K562 (cell line): ENCODE results near the gene MPDZ. TPM values are rescaled to one million over a fixed set of nuclear protein-coding genes. Genes with fewer than 3 reads are reported as not detected.

Experiments
- CBX8 ChIP-seq: fragments of 200-600 bp; sonication (generic); IDR thresholded peaks from 2 replicates; pipeline ENCODE4 v1.6.1; 2012; ENCODE audit warnings: borderline replicate concordance, mixed run types, low read depth, mild to moderate bottlenecking, moderate library complexity, mixed read lengths, low read length, control low read depth, inconsistent platforms; ENCODE audit not compliant: poor library complexity, severe bottlenecking; ENCODE audit errors: extremely low read depth
- DLX4 ChIP-seq: fragments of 250-450 bp; sonication (Bioruptor Pico); IDR thresholded peaks from 2 replicates; pipeline ENCODE4 v1.6.1; 2021; ENCODE audit warnings: mild to moderate bottlenecking
- ESRRB ChIP-seq: fragments of 250-450 bp; sonication (Bioruptor Pico); IDR thresholded peaks from 2 replicates; pipeline ENCODE4 v1.5.0; 2020; ENCODE audit warnings: mild to moderate bottlenecking, moderate library complexity, borderline replicate concordance
- EZH2 ChIP-seq: IDR thresholded peaks from 2 replicates; pipeline ENCODE4 v1.6.1; 2012; ENCODE audit warnings: low read depth, mild to moderate bottlenecking, inconsistent platforms, low read length, borderline replicate concordance
- ILK ChIP-seq: fragments of 450-650 bp; IDR thresholded peaks from 2 replicates; pipeline ENCODE4 v1.6.1; 2016; ENCODE audit warnings: missing genetic modification characterization, low read depth, mild to moderate bottlenecking, missing compliant biosample characterization, moderate library complexity, borderline replicate concordance
- IRF1 ChIP-seq: sonication (generic); formaldehyde crosslinking; IDR thresholded peaks from 2 replicates; pipeline ENCODE4 v1.8.0; 2022; ENCODE audit warnings: missing genetic modification reagents, mild to moderate bottlenecking, borderline replicate concordance
- NR2F6 ChIP-seq: fragments of 450-650 bp; formaldehyde crosslinking; IDR thresholded peaks from 2 replicates; pipeline ENCODE4 v1.4.0; 2020; ENCODE audit warnings: mild to moderate bottlenecking
- RB1 ChIP-seq: fragments of 450-650 bp; IDR thresholded peaks from 2 replicates; pipeline ENCODE4 v1.6.1; 2017; ENCODE audit warnings: low read depth, mild to moderate bottlenecking
- SAP30 ChIP-seq: fragments of 200-600 bp; sonication (generic); IDR thresholded peaks from 2 replicates; pipeline ENCODE4 v1.6.1; 2012; ENCODE audit warnings: borderline replicate concordance, low read depth, mild to moderate bottlenecking, moderate library complexity, low read length, control low read depth, inconsistent platforms; ENCODE audit not compliant: insufficient read depth, poor library complexity, severe bottlenecking
- SMARCA4 ChIP-seq: fragments of 450-650 bp; IDR thresholded peaks from 2 replicates; pipeline ENCODE4 v1.6.1; 2016
- TAF15 ChIP-seq: fragments of 200-400 bp; formaldehyde crosslinking; IDR thresholded peaks from 2 replicates; pipeline ENCODE4 v1.6.1; 2017; ENCODE audit warnings: mild to moderate bottlenecking, low read depth, low read length, moderate library complexity
- TAL1 ChIP-seq: fragments of 450-650 bp; IDR thresholded peaks from 2 replicates; pipeline ENCODE4 v1.6.1; 2016; ENCODE audit warnings: mild to moderate bottlenecking
- TEAD2 ChIP-seq: fragments of 450-650 bp; IDR thresholded peaks from 2 replicates; pipeline ENCODE4 v1.6.1; 2016; ENCODE audit warnings: missing genetic modification characterization, control low read depth, missing compliant biosample characterization
- TFE3 ChIP-seq: fragments of 450-650 bp; formaldehyde crosslinking; IDR thresholded peaks from 2 replicates; pipeline ENCODE4 v1.4.0; 2020; ENCODE audit warnings: mild to moderate bottlenecking, mixed read lengths
- U2AF1 ChIP-seq: fragments of 200-400 bp; formaldehyde crosslinking; optimal IDR thresholded peaks from 2 replicates; pipeline ENCODE3; 2017; ENCODE audit warnings: mild to moderate bottlenecking, low read depth, low read length, moderate library complexity
- ZFP1 ChIP-seq: fragments of 450-650 bp; formaldehyde crosslinking; IDR thresholded peaks from 2 replicates; pipeline ENCODE4 v1.4.0; 2020; ENCODE audit warnings: mild to moderate bottlenecking, mixed read lengths
- ZHX1 ChIP-seq: fragments of 150-350 bp; conservative IDR thresholded peaks from 2 replicates; pipeline ENCODE4 v1.6.1; 2014; ENCODE audit warnings: low read length
- ZNF232 ChIP-seq: sonication (generic); formaldehyde crosslinking; IDR thresholded peaks from 2 replicates; pipeline ENCODE4 v1.8.0; 2022; ENCODE audit warnings: mild to moderate bottlenecking, missing genetic modification reagents
- ZNF239 ChIP-seq: fragments of 250-450 bp; sonication (Bioruptor Pico); IDR thresholded peaks from 2 replicates; pipeline ENCODE4 v1.4.0; 2020; ENCODE audit warnings: mild to moderate bottlenecking
- ZNF24 ChIP-seq: fragments of 450-650 bp; IDR thresholded peaks from 2 replicates; pipeline ENCODE4 v1.6.1; 2016
- ZNF253 ChIP-seq: fragments of 250-450 bp; sonication (Bioruptor Pico); conservative IDR thresholded peaks from 2 replicates; pipeline ENCODE4 v1.6.1; 2021; ENCODE audit warnings: mild to moderate bottlenecking
- ZNF282 ChIP-seq: sonication (generic); formaldehyde crosslinking; IDR thresholded peaks from 2 replicates; pipeline ENCODE4 v1.8.1; 2023; ENCODE audit warnings: missing genetic modification reagents
- ZNF324 ChIP-seq: fragments of 250-450 bp; sonication (Bioruptor Pico); IDR thresholded peaks from 2 replicates; pipeline ENCODE4 v1.4.0; 2020; ENCODE audit warnings: mild to moderate bottlenecking
- polyA plus RNA-seq, 8 experiments: library from polyadenylated mRNA; depleted of rRNA in 4 of 8; stranded (reverse) in 5 of 8; unstranded in 3 of 8; fragments of >200 nt; fragmentation: Nextera tagmentation in 2 of 8; fragmentation: Illumina TruSeq in 1 of 8; extraction: Ambion mirVana in 2 of 8; extraction: Trizol in 1 of 8; gene quantifications; 2 replicates each; pipeline versions ENCODE4 v1.2.1 to v1.2.3, GENCODE V29; 2011 to 2014; ENCODE audit warnings: inconsistent platforms in 1 of 8, missing spikeins in 1 of 8
- total RNA-seq, 7 experiments: library from RNA; depleted of rRNA in 6 of 7; stranded (reverse); fragments of >200 nt in 6 of 7; fragmentation: Illumina TruSeq in 2 of 7; extraction: Trizol in 2 of 7; gene quantifications; 2 replicates each; pipeline versions ENCODE4 v1.2.1 to v1.2.3, GENCODE V29; 2011 to 2021; ENCODE audit warnings: low replicate concordance in 1 of 7

The MPDZ gene
- total and polyA plus RNA-seq, 9 of the 15 experiments (the other 6 are each of a cell fraction or from before 2014, with no cell fraction given), result 3.9 to 13.2 (median 5.7) TPM

GRCh38 chr9:13279284-13280141, at the start of gene MPDZ (continued):
- TF ChIP-seq TEAD2 (tag) (no peak), ZHX1 (no peak), EZH2 (no peak), ZNF232 (CRISPR knock-in tag) (no peak), IRF1 (CRISPR knock-in tag) (no peak), ZNF253 (CRISPR knock-in tag) (no peak), TFE3 (CRISPR knock-in tag) (no peak), CBX8 (no peak), SAP30 (no peak), ZNF239 (CRISPR knock-in tag) (no peak), ZNF282 (CRISPR knock-in tag) (no peak), TAF15 (no peak), DLX4 (CRISPR knock-in tag) (no peak), NR2F6 (CRISPR knock-in tag) (no peak), ZNF24 (no peak), ZFP1 (CRISPR knock-in tag) (no peak), U2AF1 (no peak), TAL1 (no peak), ILK (tag) (no peak), ZNF324 (no peak), RB1 (peak; percentile 63; the same call in 1 of the 2 replicates), ESRRB (no peak), SMARCA4 (no peak)
